Erythroblast (primary cell): ENCODE measurements around the gene HTRA3.

Experiments used
- DNase-seq, 2 experiments: peaks; one replicate each; lab custom pipeline; 2025; lab: John Stamatoyannopoulos, UW
- GATA1 ChIP-seq: IDR thresholded peaks from 2 replicates; pipeline ENCODE4 v1.6.1; 2011; ENCODE audit warnings: low read depth, mild to moderate bottlenecking, control low read depth, low read length, moderate library complexity
- POLR2A ChIP-seq: IDR thresholded peaks from 2 replicates; pipeline ENCODE4 v1.6.1; 2011; ENCODE audit warnings: mild to moderate bottlenecking, low read length

The HTRA3 gene

GRCh38 chr4:8238515-8239053 is 31.0 kb upstream of the HTRA3 start:
- DNase-seq: no peak
- TF ChIP-seq GATA1: no peak
- no peak for TF ChIP-seq POLR2A

- no peak for DNase-seq
- TF ChIP-seq GATA1 (no peak), POLR2A (no peak)
These were observed 30.3 kb upstream of the HTRA3 start for GRCh38 chr4:8239226-8239625.

- TF ChIP-seq POLR2A (no peak), GATA1 (no peak)
- DNase-seq: no peak
These were observed 29.9 kb upstream of the HTRA3 start for GRCh38 chr4:8239661-8240060.

- no peak for TF ChIP-seq GATA1
- TF ChIP-seq POLR2A: no peak
- no peak for DNase-seq
These were observed 29.1 kb upstream of the HTRA3 start for GRCh38 chr4:8240211-8241041.

GRCh38 chr4:8241211-8241779 is 28.3 kb upstream of the HTRA3 start:
- TF ChIP-seq POLR2A (no peak), GATA1 (no peak)
- DNase-seq: no peak

GRCh38 chr4:8241895-8242696 is 27.5 kb upstream of the HTRA3 start:
- DNase-seq: peak; percentile 54 to 77
- no peak for TF ChIP-seq POLR2A
- TF ChIP-seq GATA1: no peak

GRCh38 chr4:8242782-8243560 is 26.6 kb upstream of the HTRA3 start:
- TF ChIP-seq GATA1: no peak
- TF ChIP-seq POLR2A: no peak

GRCh38 chr4:8244001-8244757 is 25.4 kb upstream of the HTRA3 start:
- DNase-seq: no peak
- TF ChIP-seq GATA1 (no peak), POLR2A (no peak)

More at GRCh38 chr4:8242782-8243560, 26.6 kb upstream of the HTRA3 start:
- DNase-seq: peak; percentile 10

GRCh38 chr4:8244931-8245460 is 24.6 kb upstream of the HTRA3 start:
- DNase-seq: no peak
- TF ChIP-seq POLR2A (no peak), GATA1 (no peak)

GRCh38 chr4:8245884-8246833 is 23.4 kb upstream of the HTRA3 start:
- TF ChIP-seq GATA1 (no peak), POLR2A (no peak)
- DNase-seq: no peak
